ENCODE results near the gene SGIP1.

SGIP1 gene

GRCh38 chr1:66525086-66525485 lies 8.9 kb upstream of the SGIP1 start:
- no peak for DNase-seq

GRCh38 chr1:66526036-66526435 lies 7.9 kb upstream of the SGIP1 start:
- no peak for DNase-seq

GRCh38 chr1:66526991-66527390 lies 7.0 kb upstream of the SGIP1 start:
- DNase-seq = no peak

- DNase-seq = no peak
These were observed 6.3 kb upstream of the SGIP1 start for GRCh38 chr1:66527686-66528085.

- DNase-seq = no peak
These were observed 5.4 kb upstream of the SGIP1 start for GRCh38 chr1:66528580-66528979.

GRCh38 chr1:66532214-66532613 lies 1.7 kb upstream of the SGIP1 start:
- DNase-seq = no peak

- peak; percentile 72 for DNase-seq
These were observed 862 bp upstream of the SGIP1 start for GRCh38 chr1:66532798-66533783.

- DNase-seq = no peak
These were observed 1.1 kb downstream of the SGIP1 start for GRCh38 chr1:66535061-66535460.

- DNase-seq = no peak
These were observed 1.9 kb downstream of the SGIP1 start for GRCh38 chr1:66535853-66536252.

- no peak for DNase-seq
These were observed 3.8 kb downstream of the SGIP1 start for GRCh38 chr1:66537718-66538117.

- no peak for DNase-seq
These were observed 5.5 kb downstream of the SGIP1 start for GRCh38 chr1:66539491-66539890.

GRCh38 chr1:66540434-66541032 lies 6.6 kb downstream of the SGIP1 start:
- DNase-seq = no peak

GRCh38 chr1:66542314-66542713 lies 8.4 kb downstream of the SGIP1 start:
- DNase-seq = no peak

GRCh38 chr1:66542811-66543767 lies 9.1 kb downstream of the SGIP1 start:
- DNase-seq = peak; percentile 20

GRCh38 chr1:66546047-66546810 lies 12.3 kb downstream of the SGIP1 start:
- no peak for DNase-seq

- DNase-seq = no peak
These were observed 15.1 kb downstream of the SGIP1 start for GRCh38 chr1:66549017-66549416.

GRCh38 chr1:66550243-66550642 lies 16.3 kb downstream of the SGIP1 start:
- DNase-seq = no peak

GRCh38 chr1:66552287-66552686 lies 18.3 kb downstream of the SGIP1 start:
- no peak for DNase-seq

- DNase-seq = peak; percentile 51
These were observed 18.9 kb downstream of the SGIP1 start for GRCh38 chr1:66552829-66553228.

GRCh38 chr1:66553846-66554245 lies 19.9 kb downstream of the SGIP1 start:
- no peak for DNase-seq

GRCh38 chr1:66556161-66556611 lies 22.2 kb downstream of the SGIP1 start:
- no peak for DNase-seq

- DNase-seq = no peak
These were observed 23.2 kb downstream of the SGIP1 start for GRCh38 chr1:66557157-66557556.

Measured in femur (tissue), 1 donor.